Trophoblast cell (in vitro differentiated cells and primary cell): ENCODE measurements around the gene INTS6L.
"Not testable (repeated sequence)": the region's sequence is repeated elsewhere in the genome, so short reads cannot be mapped to it uniquely, and the experiment has no call there.

Experiments
- DNase-seq, 2 donors: peaks; one replicate each; pipeline ENCODE4 v3.0.0-alpha.2; 2016
- H2AFZ ChIP-seq: 2 replicates; pipeline ENCODE4 v1.6.1; 2013; ENCODE audit warnings: low read length, moderate library complexity, mild to moderate bottlenecking; ENCODE audit not compliant: insufficient read depth, poor library complexity
- H2AK5ac ChIP-seq: 2 replicates; pipeline ENCODE4 v1.6.1; 2013; ENCODE audit warnings: mild to moderate bottlenecking, low read length
- H2BK120ac ChIP-seq: 2 replicates; pipeline ENCODE4 v1.6.1; 2013; ENCODE audit warnings: low read length, mild to moderate bottlenecking, moderate library complexity; ENCODE audit not compliant: insufficient read depth, poor library complexity
- H2BK12ac ChIP-seq: 2 replicates; pipeline ENCODE4 v1.6.1; 2013; ENCODE audit warnings: mild to moderate bottlenecking, low read length, moderate library complexity
- H2BK5ac ChIP-seq: 2 replicates; pipeline ENCODE4 v1.6.1; 2013; ENCODE audit warnings: low read length, low read depth, moderate library complexity, mild to moderate bottlenecking; ENCODE audit not compliant: poor library complexity
- H3K14ac ChIP-seq: 2 replicates; pipeline ENCODE4 v1.6.1; 2013; ENCODE audit warnings: mild to moderate bottlenecking, low read length
- H3K18ac ChIP-seq: 2 replicates; pipeline ENCODE4 v1.6.1; 2013; ENCODE audit warnings: mild to moderate bottlenecking, low read length
- H3K23ac ChIP-seq: 2 replicates; pipeline ENCODE4 v1.6.1; 2013; ENCODE audit warnings: low read length
- H3K27ac ChIP-seq: 2 replicates; pipeline ENCODE4 v1.5.1; 2013; ENCODE audit warnings: low read depth, mild to moderate bottlenecking, inconsistent platforms, low read length, moderate library complexity
- H3K27me3 ChIP-seq: 2 replicates; pipeline ENCODE4 v1.6.1; 2013; ENCODE audit warnings: inconsistent platforms, mild to moderate bottlenecking, low read length, moderate library complexity; ENCODE audit not compliant: insufficient read depth
- H3K36me3 ChIP-seq, 2 experiments: 1 replicate in 1 of 2; 2 replicates in 1 of 2; pipeline ENCODE4 v1.6.1; 2013; ENCODE audit warnings: low read length in 2 of 2, mild to moderate bottlenecking in 2 of 2, moderate library complexity in 1 of 2; ENCODE audit not compliant: insufficient read depth in 2 of 2, control insufficient read depth in 1 of 2
- H3K4ac ChIP-seq: 2 replicates; pipeline ENCODE4 v1.6.1; 2013; ENCODE audit warnings: low read depth, mild to moderate bottlenecking, low read length, moderate library complexity
- H3K4me1 ChIP-seq, 2 experiments: 1 replicate in 1 of 2; 2 replicates in 1 of 2; pipeline ENCODE4 v1.6.1; 2013; ENCODE audit warnings: low read length in 2 of 2, mild to moderate bottlenecking in 2 of 2, moderate library complexity in 1 of 2; ENCODE audit not compliant: insufficient read depth in 2 of 2, control insufficient read depth in 1 of 2
- H3K4me2 ChIP-seq: 2 replicates; pipeline ENCODE4 v1.6.1; 2013; ENCODE audit warnings: inconsistent platforms, mild to moderate bottlenecking, low read length, moderate library complexity
- H3K4me3 ChIP-seq: 2 replicates; pipeline ENCODE4 v1.5.1; 2013; ENCODE audit warnings: mild to moderate bottlenecking, low read depth, low read length, inconsistent platforms
- H3K79me1 ChIP-seq: one replicate; pipeline ENCODE4 v1.6.1; 2013; ENCODE audit warnings: low read length
- H3K79me2 ChIP-seq: 2 replicates; pipeline ENCODE4 v1.6.1; 2013; ENCODE audit warnings: low read length, mild to moderate bottlenecking; ENCODE audit not compliant: control insufficient read depth, insufficient read depth, poor library complexity
- H3K9ac ChIP-seq: 2 replicates; pipeline ENCODE4 v1.6.1; 2013; ENCODE audit warnings: mild to moderate bottlenecking, low read length
- H3K9me3 ChIP-seq: 2 replicates; pipeline ENCODE4 v1.6.1; 2013; ENCODE audit warnings: low read depth, mild to moderate bottlenecking, control low read depth, inconsistent platforms, low read length; ENCODE audit not compliant: insufficient read depth
- H4K12ac ChIP-seq: 2 replicates; pipeline ENCODE4 v1.6.1; 2013; ENCODE audit warnings: low read depth, mild to moderate bottlenecking, low read length, moderate library complexity
- H4K8ac ChIP-seq: 2 replicates; pipeline ENCODE4 v1.6.1; 2013; ENCODE audit warnings: low read depth, mild to moderate bottlenecking, low read length, moderate library complexity
- H4K91ac ChIP-seq: one replicate; pipeline ENCODE4 v1.6.1; 2013; ENCODE audit warnings: low read depth, mild to moderate bottlenecking, low read length, moderate library complexity
- WGBS: extraction: QIAGEN DNeasy Blood & Tissue Kit; methylation state at CpG from one replicate; pipeline ENCODE4 v1.1.7; 2013; ENCODE audit warnings: missing lambda C conversion rate; ENCODE audit not compliant: insufficient read length, insufficient coverage; ENCODE audit errors: extremely low coverage; 5-methylcytosine and 5-hydroxymethylcytosine counted together

INTS6L gene

GRCh38 chrX:135624408-135625204, 104.1 kb downstream of the INTS6L start:
- H2BK12ac ChIP-seq, H4K91ac ChIP-seq: not testable (repeated sequence)
- WGBS: no CpG with 5 or more reads among the region's 7 CpGs

GRCh38 chrX:135625995-135626394, 105.5 kb downstream of the INTS6L start:
- no peak overlapping the region for H4K91ac ChIP-seq
- H2BK5ac ChIP-seq: no peak overlapping the region
- no peaks in the 10 kb centered on the region for H3K79me2 ChIP-seq
- no peak overlapping the region for H4K8ac ChIP-seq
- no peaks in the 10 kb centered on the region for H3K27me3 ChIP-seq
- no peaks in the 10 kb centered on the region for H3K79me1 ChIP-seq
- H2AK5ac ChIP-seq: no peak overlapping the region
- H3K23ac ChIP-seq: no peak overlapping the region
- no peak overlapping the region for H4K12ac ChIP-seq
- no peak overlapping the region for H2BK120ac ChIP-seq
- no peak overlapping the region for H3K9ac ChIP-seq
- no peaks in the 10 kb centered on the region for H3K36me3 ChIP-seq
- no peak overlapping the region for H3K14ac ChIP-seq
- no peaks in the 10 kb centered on the region for H3K4me1 ChIP-seq
- no peak overlapping the region for H3K4me2 ChIP-seq
- H2AFZ ChIP-seq: no peak overlapping the region
- H3K4me3 ChIP-seq: no peak overlapping the region
- H2BK12ac ChIP-seq: no peak overlapping the region
- H3K27ac ChIP-seq: no peak overlapping the region
- WGBS: no CpG with 5 or more reads among the region's 6 CpGs
- no peaks in the 10 kb centered on the region for H3K9me3 ChIP-seq
- H3K4ac ChIP-seq: no peak overlapping the region
- no peak overlapping the region for H3K18ac ChIP-seq
- DNase-seq: peak in 1 of 2 donors; percentile 20

More at GRCh38 chrX:135624408-135625204, 104.1 kb downstream of the INTS6L start:
- not testable (repeated sequence) for H2AK5ac ChIP-seq, DNase-seq, H3K27me3 ChIP-seq, H3K9ac ChIP-seq, H3K9me3 ChIP-seq, H2BK5ac ChIP-seq, H4K8ac ChIP-seq, H3K27ac ChIP-seq, H3K79me1 ChIP-seq, H3K36me3 ChIP-seq, H2BK120ac ChIP-seq, H2AFZ ChIP-seq, H3K4ac ChIP-seq, H3K4me1 ChIP-seq, H3K18ac ChIP-seq, H3K4me2 ChIP-seq, H4K12ac ChIP-seq, H3K4me3 ChIP-seq, H3K79me2 ChIP-seq, H3K23ac ChIP-seq, H3K14ac ChIP-seq

GRCh38 chrX:135629342-135629741, 108.9 kb downstream of the INTS6L start:
- peak in 1 of 2 donors; percentile 61 for DNase-seq
- Histone ChIP-seq H3K14ac (no peak overlapping the region), H3K18ac (no peak overlapping the region), H3K36me3 (no peaks in the 10 kb centered on the region), H2AK5ac (no peak overlapping the region), H3K4me3 (no peak overlapping the region), H4K8ac (no peak overlapping the region), H3K4ac (no peak overlapping the region), H2BK5ac (no peak overlapping the region), H2AFZ (no peak overlapping the region), H2BK120ac (no peak overlapping the region), H3K4me2 (no peak overlapping the region), H3K79me2 (no peaks in the 10 kb centered on the region), H4K12ac (no peak overlapping the region), H3K23ac (no peak overlapping the region), H3K27ac (no peak overlapping the region), H2BK12ac (no peak overlapping the region), H3K9ac (no peak overlapping the region), H3K4me1 (no peaks in the 10 kb centered on the region), H4K91ac (no peak overlapping the region), H3K79me1 (no peaks in the 10 kb centered on the region), H3K27me3 (no peaks in the 10 kb centered on the region), H3K9me3 (peaks cover 5% of the 10 kb centered on the region)
- WGBS: no CpG with 5 or more reads among the region's 3 CpGs
